NCI-H82 treated with DMSO at 0.1 percent for 48 hours (cell line): ENCODE results near the gene LMNA.
"Not testable (repeated sequence)": the region's sequence is repeated elsewhere in the genome, so short reads cannot be mapped to it uniquely, and the experiment has no call there.

Experiments
- DNase-seq: peaks from one replicate; lab custom pipeline; 2025; ENCODE audit not compliant: unreplicated experiment; lab: John Stamatoyannopoulos, UW

LMNA gene

DNA sequence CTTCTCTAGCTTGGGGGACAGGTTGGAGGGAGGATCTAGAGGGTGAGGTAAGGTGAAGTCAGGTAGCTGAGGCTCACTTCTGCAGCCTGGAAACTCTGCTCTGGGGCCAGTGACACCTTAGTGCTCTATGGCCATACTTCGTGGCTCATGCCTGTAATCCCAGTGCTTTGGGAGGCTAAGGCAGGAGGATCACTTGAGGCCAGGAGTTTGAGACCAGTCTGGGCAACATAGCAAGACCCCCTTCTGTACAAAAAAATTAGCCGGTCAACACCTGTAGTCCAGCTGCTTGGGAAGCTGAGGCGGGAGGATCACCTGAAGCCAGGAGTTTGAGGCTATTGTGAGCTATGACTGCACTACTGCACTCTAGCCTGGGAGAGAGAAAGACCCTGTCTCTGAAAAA, 5.8 kb downstream of the LMNA start:
- no peak for DNase-seq

DNA sequence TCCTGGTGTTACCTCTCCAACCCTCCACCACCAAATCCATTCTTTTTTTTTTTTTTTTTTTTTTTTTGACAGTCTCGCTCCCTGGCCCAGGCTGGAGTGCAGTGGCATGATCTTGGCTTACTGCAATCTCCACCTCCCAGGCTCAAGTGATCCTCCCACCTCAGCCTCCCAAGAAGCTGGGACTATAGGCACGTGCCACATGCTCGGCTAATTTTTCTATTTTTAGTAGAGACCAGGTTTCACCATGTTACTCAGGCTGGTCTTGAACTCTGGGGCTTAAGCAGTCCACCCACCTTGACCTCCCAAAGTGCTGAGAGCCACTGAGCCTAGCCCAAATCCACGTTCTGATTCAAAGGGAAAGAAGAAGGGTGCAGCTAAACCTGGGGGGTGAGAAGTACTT, 6.5 kb downstream of the LMNA start:
- DNase-seq: not testable (repeated sequence)

GRCh38 chr1:156121457-156121856, 6.9 kb downstream of the LMNA start:
- DNase-seq: no peak

DNA sequence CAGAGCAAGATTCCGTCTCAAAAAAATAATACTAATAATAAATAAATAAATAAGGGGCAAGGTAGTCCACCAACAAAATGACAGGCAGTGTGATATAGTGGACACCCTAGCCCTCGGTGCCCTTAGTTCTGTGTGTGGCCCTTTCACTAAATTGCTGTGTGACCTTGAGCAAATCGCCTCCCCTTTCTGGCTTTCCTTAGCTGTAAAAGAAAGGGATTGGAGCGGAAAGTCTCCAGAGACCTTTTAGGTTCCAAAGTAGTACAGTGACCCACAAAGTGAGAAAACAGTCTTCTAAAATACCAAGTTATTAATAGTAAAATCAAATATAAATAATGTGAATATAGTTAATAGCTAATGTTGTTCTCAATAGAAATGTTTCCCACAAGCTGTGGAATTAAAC, 7.6 kb downstream of the LMNA start:
- no peak for DNase-seq

- DNase-seq: peak; percentile 28
Measured at GRCh38 chr1:156122519-156123355, 8.2 kb downstream of the LMNA start.

DNA sequence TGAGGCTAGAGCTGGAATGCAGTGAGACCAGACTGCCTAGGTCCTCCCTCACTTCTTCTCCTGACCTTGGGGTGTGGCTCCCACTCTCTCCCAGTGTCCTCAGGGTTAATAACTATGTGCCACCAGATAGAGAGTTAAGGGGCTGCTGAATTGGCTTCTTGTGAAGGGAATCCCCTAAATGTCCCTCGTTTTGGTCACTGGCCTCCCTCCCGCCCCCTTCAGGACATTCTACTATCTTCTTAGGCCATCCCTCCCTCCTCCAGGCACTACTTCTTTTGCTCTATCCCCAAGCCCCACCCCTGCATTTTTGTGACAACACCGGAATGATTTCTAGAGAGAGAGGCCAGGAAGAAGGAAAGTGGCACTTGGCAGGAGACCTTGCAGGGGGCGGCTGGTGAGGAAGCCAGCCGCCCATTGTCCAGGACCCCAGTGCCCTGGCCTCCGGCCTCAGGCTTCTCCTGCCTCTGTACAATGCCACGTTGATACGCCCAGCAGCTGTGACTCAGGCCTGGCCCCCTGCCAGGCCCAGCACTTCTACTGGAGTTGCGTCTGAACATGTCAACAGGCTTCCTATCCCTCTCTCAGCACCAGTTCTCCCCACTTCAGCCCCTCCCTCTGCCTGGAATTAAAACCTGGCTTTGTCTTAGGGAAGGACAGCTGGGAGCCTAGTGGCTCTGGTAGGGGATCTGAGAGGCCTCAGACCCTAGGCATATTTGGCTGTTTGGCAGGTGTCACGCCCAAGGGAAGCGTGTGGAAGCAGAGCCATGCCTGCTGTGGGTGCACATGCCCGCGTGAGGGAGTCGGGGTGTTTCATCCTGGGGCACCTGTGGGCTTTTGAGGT, 9.1 kb downstream of the LMNA start:
- peak; percentile 99 for DNase-seq

DNA sequence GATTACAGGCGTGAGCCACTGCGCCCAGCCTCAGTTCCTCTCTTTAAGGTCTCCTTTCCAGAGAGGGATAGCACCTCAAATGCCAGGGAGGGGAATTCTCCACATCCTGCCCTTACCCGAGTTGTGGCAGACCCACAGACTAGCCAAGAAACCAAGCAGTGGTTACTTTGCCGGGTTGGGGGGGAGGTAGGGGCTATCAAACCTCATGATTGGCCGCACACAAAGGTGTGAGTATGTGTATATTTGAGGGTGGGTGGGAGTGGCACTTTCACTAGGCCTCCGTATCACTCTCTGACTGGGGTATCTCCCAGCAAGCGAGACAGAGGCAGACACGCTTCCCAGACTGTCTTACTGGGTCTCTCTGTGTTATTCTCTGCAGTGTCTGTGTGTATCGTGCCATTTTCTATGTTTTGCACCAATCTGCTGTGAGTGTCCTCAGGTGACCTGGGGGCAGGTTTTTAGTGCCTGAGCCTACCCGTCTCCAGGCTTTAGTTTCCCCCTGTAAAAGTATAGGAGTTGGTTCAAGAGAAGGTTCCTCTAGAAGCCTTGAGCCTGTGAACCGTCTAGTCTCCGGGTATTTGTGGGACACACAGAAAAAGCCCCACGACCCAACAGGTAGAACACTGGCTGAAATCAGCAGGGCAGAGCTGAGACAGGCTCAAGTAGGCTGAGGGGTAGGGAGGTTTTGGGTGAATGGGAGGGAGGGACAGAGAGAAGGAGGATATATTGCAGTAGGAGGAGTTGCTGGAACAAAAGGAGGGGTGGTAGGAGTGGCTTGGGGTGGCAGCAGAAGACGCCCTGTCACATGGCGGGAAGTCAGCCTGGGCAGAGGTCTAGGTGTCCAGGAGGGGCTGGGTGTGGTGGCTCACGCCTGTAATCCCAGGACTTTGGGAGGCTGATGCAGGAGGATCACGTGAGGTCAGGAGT, 10.3 kb downstream of the LMNA start:
- DNase-seq: no peak

DNA sequence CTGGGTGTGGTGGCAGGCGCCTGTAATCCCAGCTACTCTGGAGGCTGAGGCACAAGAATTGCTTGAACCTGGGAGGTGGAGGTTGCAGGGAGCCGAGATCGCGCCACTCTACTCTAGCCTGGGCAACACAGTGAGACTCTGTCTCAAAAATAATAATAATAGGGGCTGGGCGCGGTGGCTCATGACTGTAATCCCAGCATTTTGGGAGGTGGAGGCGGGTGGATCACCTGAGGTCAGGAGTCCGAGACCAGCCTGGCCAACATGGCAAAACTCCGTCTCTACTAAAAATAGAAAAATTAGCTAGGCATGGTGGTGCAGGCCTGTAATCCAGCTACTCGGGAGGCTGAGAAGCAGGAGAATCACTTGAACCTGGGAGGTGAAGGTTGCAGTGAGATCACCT, 11.0 kb downstream of the LMNA start:
- not testable (repeated sequence) for DNase-seq

DNA sequence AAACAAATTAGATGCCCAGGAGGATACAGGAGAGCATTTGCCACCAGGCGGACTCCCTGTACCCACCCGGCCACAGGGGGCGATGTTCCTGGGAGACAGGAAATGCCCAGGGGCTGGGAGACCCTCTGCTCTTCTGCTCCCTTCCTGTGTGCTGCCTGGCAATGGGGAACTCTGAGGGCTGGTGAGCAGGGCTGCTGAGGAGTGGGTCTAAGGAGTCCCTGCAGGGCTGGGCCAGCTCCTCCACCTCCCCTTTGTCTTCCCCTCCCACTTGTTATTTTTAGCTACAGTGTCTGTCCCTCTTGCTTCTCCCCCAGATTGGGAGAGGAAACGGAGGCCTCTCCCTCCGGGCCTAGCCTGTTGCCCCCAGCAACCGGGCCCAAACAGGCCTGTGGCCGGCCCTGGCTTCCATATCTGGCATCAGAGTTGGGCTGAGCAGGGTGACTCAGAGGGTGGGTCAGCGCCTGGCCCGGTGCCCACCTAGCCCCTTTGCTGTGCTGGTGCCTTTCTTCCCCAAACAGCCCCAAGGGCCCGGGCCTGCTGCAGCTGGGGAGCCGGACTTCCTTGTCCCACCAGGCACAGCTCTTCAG, 11.6 kb downstream of the LMNA start:
- no peak for DNase-seq

GRCh38 chr1:156126630-156127534, 12.4 kb downstream of the LMNA start:
- no peak for DNase-seq

DNA sequence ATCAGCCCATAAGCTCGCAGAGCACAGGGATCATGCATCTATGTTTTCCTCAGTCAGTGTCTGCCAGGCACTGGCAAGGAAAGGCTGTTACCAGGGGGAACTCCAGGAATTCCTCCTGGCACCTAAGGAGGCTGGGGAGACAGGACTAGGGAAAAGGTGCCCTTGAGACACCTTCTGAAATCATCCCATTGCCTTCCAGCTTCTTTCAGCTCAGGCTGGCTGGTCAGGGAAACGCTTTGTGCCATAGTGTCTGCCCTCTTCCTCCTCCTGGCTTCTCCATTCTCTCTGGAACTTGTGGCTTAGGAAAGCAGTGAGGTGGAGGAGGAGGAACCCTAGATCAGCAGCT, 13.8 kb downstream of the LMNA start:
- DNase-seq: no peak

- DNase-seq: no peak
Measured at GRCh38 chr1:156128654-156129597, 14.4 kb downstream of the LMNA start.

GRCh38 chr1:156129687-156130577, 15.4 kb downstream of the LMNA start:
- DNase-seq: peak; percentile 53

- no peak for DNase-seq
Measured at GRCh38 chr1:156130578-156130942, 16.0 kb downstream of the LMNA start.

DNA sequence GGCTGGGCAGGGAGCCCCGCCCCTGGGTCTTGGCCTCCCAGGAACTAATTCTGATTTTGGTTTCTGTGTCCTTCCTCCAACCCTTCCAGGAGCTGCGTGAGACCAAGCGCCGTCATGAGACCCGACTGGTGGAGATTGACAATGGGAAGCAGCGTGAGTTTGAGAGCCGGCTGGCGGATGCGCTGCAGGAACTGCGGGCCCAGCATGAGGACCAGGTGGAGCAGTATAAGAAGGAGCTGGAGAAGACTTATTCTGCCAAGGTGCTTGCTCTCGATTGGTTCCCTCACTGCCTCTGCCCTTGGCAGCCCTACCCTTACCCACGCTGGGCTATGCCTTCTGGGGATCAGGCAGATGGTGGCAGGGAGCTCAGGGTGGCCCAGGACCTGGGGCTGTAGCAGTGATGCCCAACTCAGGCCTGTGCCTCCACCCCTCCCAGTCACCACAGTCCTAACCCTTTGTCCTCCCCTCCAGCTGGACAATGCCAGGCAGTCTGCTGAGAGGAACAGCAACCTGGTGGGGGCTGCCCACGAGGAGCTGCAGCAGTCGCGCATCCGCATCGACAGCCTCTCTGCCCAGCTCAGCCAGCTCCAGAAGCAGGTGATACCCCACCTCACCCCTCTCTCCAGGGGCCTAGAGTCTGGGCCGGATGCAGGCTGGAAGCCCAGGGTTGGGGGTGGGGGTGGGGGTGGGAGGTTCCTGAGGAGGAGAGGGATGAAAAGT, 20.4 kb downstream of the LMNA start:
- DNase-seq: no peak

- DNase-seq: no peak
Measured at GRCh38 chr1:156135930-156136871, 21.7 kb downstream of the LMNA start.
